HepG2 (cell line): ENCODE data around the gene RTP2. TPM values are rescaled to one million over a fixed set of nuclear protein-coding genes. Genes with fewer than 3 reads are reported as not detected.

Experiments used
- ARID5B ChIP-seq: IDR thresholded peaks from 2 replicates; pipeline ENCODE4 v1.4.0; 2020; ENCODE audit warnings: mild to moderate bottlenecking, missing genetic modification reagents
- GATAD1 ChIP-seq: IDR thresholded peaks from 2 replicates; pipeline ENCODE4 v1.6.1; 2016; ENCODE audit warnings: missing genetic modification reagents, missing compliant biosample characterization
- KDM1A ChIP-seq: IDR thresholded peaks from 2 replicates; pipeline ENCODE4 v1.6.1; 2016; ENCODE audit warnings: missing compliant biosample characterization
- SRY ChIP-seq: sonication (generic); formaldehyde crosslinking; IDR thresholded peaks from 2 replicates; pipeline ENCODE4 v1.8.0; 2022; ENCODE audit warnings: mild to moderate bottlenecking, missing genetic modification reagents
- TRIM22 ChIP-seq: fragments of 450-650 bp; IDR thresholded peaks from 2 replicates; pipeline ENCODE4 v1.6.1; 2017
- ZFP1 ChIP-seq: IDR thresholded peaks from 2 replicates; pipeline ENCODE4 v1.6.1; 2016
- ZNF335 ChIP-seq: sonication (generic); formaldehyde crosslinking; IDR thresholded peaks from 2 replicates; pipeline ENCODE4 v1.4.0; 2020; ENCODE audit warnings: missing genetic modification reagents
- ZNF574 ChIP-seq: sonication (generic); formaldehyde crosslinking; IDR thresholded peaks from 2 replicates; pipeline ENCODE4 v1.4.0; 2020; ENCODE audit warnings: missing genetic modification reagents
- polyA plus RNA-seq, 8 experiments: library from polyadenylated mRNA; depleted of rRNA in 3 of 8; stranded (reverse) in 7 of 8; unstranded in 1 of 8; fragments of >200 nt; fragmentation: Illumina TruSeq in 4 of 8; extraction: Trizol in 4 of 8; gene quantifications; 2 replicates each; pipeline versions ENCODE4 v1.2.1 to v1.2.3, GENCODE V29; 2011 to 2016; ENCODE audit warnings: low read depth in 4 of 8, missing spikeins in 1 of 8, mixed read lengths in 1 of 8; ENCODE audit not compliant: insufficient read depth in 1 of 8
- total RNA-seq, 5 experiments: library from RNA; depleted of rRNA; stranded (reverse); fragments of >200 nt; fragmentation: Illumina TruSeq; extraction: Trizol; gene quantifications; 2 replicates each; pipeline ENCODE4 v1.2.3, GENCODE V29; 2016; ENCODE audit warnings: low read depth in 1 of 5
- TF ChIP-seq, protein P1 (sequence below): sonication (generic); formaldehyde crosslinking; IDR thresholded peaks from 2 replicates; pipeline ENCODE4 v1.5.0; 2020; ENCODE audit warnings: mild to moderate bottlenecking, missing genetic modification reagents, borderline replicate concordance
- TF ChIP-seq, protein P2 (sequence below): sonication (generic); formaldehyde crosslinking; IDR thresholded peaks from 2 replicates; pipeline ENCODE4 v1.5.0; 2020; ENCODE audit warnings: missing genetic modification reagents
- TF ChIP-seq, protein P3 (sequence below): sonication (generic); formaldehyde crosslinking; IDR thresholded peaks from 2 replicates; pipeline ENCODE4 v1.4.0; 2020; ENCODE audit warnings: missing genetic modification reagents

Gene RTP2
- total and polyA plus RNA-seq, 2 of the 13 experiments (the other 11 are each of a cell fraction or from before 2014, with no cell fraction given) = not detected

DNA sequence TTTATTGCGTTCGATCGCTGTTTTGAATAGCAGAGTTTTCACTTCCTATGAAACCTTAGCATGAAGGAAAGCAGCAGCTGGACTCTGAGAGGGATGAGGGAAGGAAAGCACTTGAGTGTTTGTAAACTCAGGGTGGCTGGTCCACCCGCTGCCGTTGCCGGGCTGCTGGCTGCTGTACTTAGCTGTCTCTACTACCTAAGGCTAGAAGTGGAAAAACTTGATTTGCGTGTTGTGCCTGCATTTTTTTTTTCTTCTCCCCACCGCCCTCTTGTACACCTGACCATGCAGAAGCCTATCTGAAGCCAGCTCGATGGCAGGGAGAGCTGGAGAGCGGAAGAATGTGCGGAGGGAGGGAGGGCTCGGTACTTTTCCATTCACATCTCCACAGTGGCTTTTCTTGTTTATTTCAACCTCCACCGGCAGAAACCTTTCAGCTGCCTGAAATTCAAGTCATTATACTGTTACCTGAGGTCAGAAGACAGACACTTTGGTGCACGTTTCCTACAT is 47.7 kb upstream of the RTP2 start (continued):
- TF ChIP-seq, protein P1, sequence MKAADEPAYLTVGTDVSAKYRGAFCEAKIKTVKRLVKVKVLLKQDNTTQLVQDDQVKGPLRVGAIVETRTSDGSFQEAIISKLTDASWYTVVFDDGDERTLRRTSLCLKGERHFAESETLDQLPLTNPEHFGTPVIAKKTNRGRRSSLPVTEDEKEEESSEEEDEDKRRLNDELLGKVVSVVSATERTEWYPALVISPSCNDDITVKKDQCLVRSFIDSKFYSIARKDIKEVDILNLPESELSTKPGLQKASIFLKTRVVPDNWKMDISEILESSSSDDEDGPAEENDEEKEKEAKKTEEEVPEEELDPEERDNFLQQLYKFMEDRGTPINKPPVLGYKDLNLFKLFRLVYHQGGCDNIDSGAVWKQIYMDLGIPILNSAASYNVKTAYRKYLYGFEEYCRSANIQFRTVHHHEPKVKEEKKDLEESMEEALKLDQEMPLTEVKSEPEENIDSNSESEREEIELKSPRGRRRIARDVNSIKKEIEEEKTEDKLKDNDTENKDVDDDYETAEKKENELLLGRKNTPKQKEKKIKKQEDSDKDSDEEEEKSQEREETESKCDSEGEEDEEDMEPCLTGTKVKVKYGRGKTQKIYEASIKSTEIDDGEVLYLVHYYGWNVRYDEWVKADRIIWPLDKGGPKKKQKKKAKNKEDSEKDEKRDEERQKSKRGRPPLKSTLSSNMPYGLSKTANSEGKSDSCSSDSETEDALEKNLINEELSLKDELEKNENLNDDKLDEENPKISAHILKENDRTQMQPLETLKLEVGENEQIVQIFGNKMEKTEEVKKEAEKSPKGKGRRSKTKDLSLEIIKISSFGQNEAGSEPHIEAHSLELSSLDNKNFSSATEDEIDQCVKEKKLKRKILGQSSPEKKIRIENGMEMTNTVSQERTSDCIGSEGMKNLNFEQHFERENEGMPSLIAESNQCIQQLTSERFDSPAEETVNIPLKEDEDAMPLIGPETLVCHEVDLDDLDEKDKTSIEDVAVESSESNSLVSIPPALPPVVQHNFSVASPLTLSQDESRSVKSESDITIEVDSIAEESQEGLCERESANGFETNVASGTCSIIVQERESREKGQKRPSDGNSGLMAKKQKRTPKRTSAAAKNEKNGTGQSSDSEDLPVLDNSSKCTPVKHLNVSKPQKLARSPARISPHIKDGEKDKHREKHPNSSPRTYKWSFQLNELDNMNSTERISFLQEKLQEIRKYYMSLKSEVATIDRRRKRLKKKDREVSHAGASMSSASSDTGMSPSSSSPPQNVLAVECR (CRISPR knock-in tag) = no peak
- TF ChIP-seq ARID5B (CRISPR knock-in tag) (peak; percentile 62), ZNF335 (CRISPR knock-in tag) (no peak), ZFP1 (CRISPR knock-in tag) (no peak), TRIM22 (no peak), GATAD1 (CRISPR knock-in tag) (0 out of 2 replicates have a peak, but pooled peaks have one; percentile 23), ZNF574 (CRISPR knock-in tag) (peak; percentile 49; the same call in 1 of the 2 replicates), KDM1A (CRISPR knock-in tag) (no peak), SRY (no peak)
- TF ChIP-seq, protein P2, sequence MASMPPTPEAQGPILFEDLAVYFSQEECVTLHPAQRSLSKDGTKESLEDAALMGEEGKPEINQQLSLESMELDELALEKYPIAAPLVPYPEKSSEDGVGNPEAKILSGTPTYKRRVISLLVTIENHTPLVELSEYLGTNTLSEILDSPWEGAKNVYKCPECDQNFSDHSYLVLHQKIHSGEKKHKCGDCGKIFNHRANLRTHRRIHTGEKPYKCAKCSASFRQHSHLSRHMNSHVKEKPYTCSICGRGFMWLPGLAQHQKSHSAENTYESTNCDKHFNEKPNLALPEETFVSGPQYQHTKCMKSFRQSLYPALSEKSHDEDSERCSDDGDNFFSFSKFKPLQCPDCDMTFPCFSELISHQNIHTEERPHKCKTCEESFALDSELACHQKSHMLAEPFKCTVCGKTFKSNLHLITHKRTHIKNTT (CRISPR knock-in tag) = no peak
- TF ChIP-seq, protein P3, sequence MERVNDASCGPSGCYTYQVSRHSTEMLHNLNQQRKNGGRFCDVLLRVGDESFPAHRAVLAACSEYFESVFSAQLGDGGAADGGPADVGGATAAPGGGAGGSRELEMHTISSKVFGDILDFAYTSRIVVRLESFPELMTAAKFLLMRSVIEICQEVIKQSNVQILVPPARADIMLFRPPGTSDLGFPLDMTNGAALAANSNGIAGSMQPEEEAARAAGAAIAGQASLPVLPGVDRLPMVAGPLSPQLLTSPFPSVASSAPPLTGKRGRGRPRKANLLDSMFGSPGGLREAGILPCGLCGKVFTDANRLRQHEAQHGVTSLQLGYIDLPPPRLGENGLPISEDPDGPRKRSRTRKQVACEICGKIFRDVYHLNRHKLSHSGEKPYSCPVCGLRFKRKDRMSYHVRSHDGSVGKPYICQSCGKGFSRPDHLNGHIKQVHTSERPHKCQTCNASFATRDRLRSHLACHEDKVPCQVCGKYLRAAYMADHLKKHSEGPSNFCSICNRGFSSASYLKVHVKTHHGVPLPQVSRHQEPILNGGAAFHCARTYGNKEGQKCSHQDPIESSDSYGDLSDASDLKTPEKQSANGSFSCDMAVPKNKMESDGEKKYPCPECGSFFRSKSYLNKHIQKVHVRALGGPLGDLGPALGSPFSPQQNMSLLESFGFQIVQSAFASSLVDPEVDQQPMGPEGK (CRISPR knock-in tag) = 0 out of 2 replicates have a peak, but pooled peaks have one; percentile 42
